DOHH2 (cell line): ENCODE results near the gene FTO.

ENCODE experiments used
- H3F3A ChIP-seq: fragments of 200-600 bp; sonication (generic), shearing (Covaris generic); 2 replicates; pipeline ENCODE4 v1.6.0; 2016; ENCODE audit warnings: antibody characterized with exemption, mild to moderate bottlenecking; ENCODE audit not compliant: control insufficient read depth, insufficient read depth
- H3K27ac ChIP-seq: fragments of 200-600 bp; sonication (generic); 2 replicates; pipeline ENCODE4 v1.5.1; 2014; ENCODE audit warnings: low read depth, mild to moderate bottlenecking, low read length, moderate library complexity
- H3K27me3 ChIP-seq: fragments of 200-600 bp; sonication (generic); 2 replicates; pipeline ENCODE4 v1.6.1; 2014; ENCODE audit warnings: mild to moderate bottlenecking, low read length, mixed read lengths; ENCODE audit not compliant: control insufficient read depth
- H3K36me3 ChIP-seq: fragments of 200-600 bp; sonication (generic); 2 replicates; pipeline ENCODE4 v1.6.1; 2014; ENCODE audit warnings: mild to moderate bottlenecking, low read length, moderate library complexity, mixed read lengths; ENCODE audit not compliant: control insufficient read depth
- H3K4me1 ChIP-seq: fragments of 200-600 bp; sonication (generic); 2 replicates; pipeline ENCODE4 v1.6.1; 2014; ENCODE audit warnings: mild to moderate bottlenecking, low read length, mixed read lengths; ENCODE audit not compliant: control insufficient read depth
- H3K4me2 ChIP-seq: fragments of 200-600 bp; sonication (generic); 2 replicates; pipeline ENCODE4 v1.6.0; 2014; ENCODE audit warnings: mild to moderate bottlenecking, low read length, moderate library complexity
- H3K4me3 ChIP-seq: fragments of 200-600 bp; sonication (generic); 2 replicates; pipeline ENCODE4 v1.5.1; 2014; ENCODE audit warnings: mild to moderate bottlenecking, low read length, mixed read lengths
- H3K79me2 ChIP-seq: fragments of 200-600 bp; sonication (generic); 2 replicates; pipeline ENCODE4 v1.6.1; 2014; ENCODE audit warnings: mild to moderate bottlenecking, low read length, mixed read lengths; ENCODE audit not compliant: control insufficient read depth
- H3K9me2 ChIP-seq: fragments of 200-600 bp; sonication (generic); replicated peaks from 2 replicates; pipeline ENCODE4 v1.6.1; 2014; ENCODE audit warnings: mild to moderate bottlenecking, low read length, mixed read lengths; ENCODE audit not compliant: control insufficient read depth
- H3K9me3 ChIP-seq: fragments of 200-600 bp; sonication (generic); 2 replicates; pipeline ENCODE4 v1.6.1; 2014; ENCODE audit warnings: antibody characterized with exemption, low read length, mixed read lengths; ENCODE audit not compliant: control insufficient read depth, insufficient read depth
- H4K20me1 ChIP-seq: fragments of 200-600 bp; sonication (generic); 2 replicates; pipeline ENCODE4 v1.6.0; 2014; ENCODE audit warnings: low read depth, mild to moderate bottlenecking, antibody characterized with exemption, low read length, moderate library complexity; ENCODE audit not compliant: control insufficient read depth, insufficient read depth
- EZH2phosphoT487 ChIP-seq: fragments of 200-600 bp; sonication (generic); IDR thresholded peaks from 2 replicates; pipeline ENCODE4 v1.6.1; 2017; ENCODE audit warnings: borderline replicate concordance, mild to moderate bottlenecking, antibody characterized with exemption, low read length, moderate library complexity, mixed read lengths
- TF ChIP-seq, protein P1 (sequence below): fragments of 200-600 bp; sonication (generic); IDR thresholded peaks from one replicate; pipeline ENCODE4 v1.5.1; 2014; ENCODE audit warnings: antibody characterized with exemption, mild to moderate bottlenecking, low read depth, low read length; ENCODE audit not compliant: poor library complexity, severe bottlenecking

Gene FTO

DNA sequence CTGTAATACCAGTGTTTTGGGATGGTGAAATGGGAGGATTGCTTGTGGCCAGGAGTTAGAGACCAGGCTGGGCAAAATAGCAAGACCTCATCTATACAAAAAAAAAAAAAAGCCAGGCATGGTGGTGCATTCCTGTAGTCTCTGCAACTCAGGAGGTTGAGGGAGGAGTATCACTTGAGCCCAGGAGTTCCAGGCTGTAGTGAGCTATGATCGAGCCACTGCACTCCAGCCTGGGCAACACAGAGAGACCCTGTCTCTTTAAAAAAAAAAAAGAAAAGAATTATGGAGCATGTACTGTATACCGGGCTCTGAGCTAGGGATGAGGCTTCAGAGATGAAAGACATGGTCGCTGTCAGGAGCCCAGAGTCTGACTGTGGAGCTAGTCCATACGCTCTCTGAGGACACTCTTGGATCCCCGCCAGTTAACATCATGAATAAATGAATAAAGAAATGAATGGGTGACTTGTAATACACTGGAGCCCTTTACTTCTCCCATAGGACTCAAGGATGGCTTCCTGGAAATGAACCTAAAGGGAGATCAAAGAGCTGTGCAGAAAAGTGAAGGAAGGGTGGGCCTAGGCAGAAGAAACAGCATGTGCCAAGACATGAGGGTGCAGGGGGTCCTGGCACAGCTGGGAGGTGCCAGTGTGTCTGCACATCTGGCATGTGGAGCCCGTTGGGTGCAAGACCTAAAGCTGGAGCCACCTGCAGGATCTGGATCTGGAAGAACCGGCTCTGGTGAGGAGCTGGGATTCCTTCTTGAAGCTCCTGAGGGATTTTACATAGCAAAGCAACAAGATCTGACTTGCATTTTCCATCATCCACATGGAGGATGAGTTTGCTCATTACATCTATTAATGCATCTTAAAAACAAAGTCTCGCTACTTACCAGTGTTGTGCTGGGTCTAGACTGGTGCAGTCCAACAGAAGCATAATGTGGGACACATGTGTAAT is 462.2 kb downstream of the FTO start:
- Histone ChIP-seq H3K4me1 (no peaks in the 10 kb centered on the region), H3K79me2 (no peaks in the 10 kb centered on the region), H3K4me3 (no peak overlapping the region), H3F3A (no peaks in the 10 kb centered on the region), H3K9me2 (no peaks in the 10 kb centered on the region), H3K9me3 (no peaks in the 10 kb centered on the region), H3K27me3 (no peaks in the 10 kb centered on the region), H3K4me2 (no peak overlapping the region), H3K36me3 (no peaks in the 10 kb centered on the region), H4K20me1 (no peaks in the 10 kb centered on the region), H3K27ac (no peak overlapping the region)
- no peak for TF ChIP-seq EZH2phosphoT487
- TF ChIP-seq, protein P1, sequence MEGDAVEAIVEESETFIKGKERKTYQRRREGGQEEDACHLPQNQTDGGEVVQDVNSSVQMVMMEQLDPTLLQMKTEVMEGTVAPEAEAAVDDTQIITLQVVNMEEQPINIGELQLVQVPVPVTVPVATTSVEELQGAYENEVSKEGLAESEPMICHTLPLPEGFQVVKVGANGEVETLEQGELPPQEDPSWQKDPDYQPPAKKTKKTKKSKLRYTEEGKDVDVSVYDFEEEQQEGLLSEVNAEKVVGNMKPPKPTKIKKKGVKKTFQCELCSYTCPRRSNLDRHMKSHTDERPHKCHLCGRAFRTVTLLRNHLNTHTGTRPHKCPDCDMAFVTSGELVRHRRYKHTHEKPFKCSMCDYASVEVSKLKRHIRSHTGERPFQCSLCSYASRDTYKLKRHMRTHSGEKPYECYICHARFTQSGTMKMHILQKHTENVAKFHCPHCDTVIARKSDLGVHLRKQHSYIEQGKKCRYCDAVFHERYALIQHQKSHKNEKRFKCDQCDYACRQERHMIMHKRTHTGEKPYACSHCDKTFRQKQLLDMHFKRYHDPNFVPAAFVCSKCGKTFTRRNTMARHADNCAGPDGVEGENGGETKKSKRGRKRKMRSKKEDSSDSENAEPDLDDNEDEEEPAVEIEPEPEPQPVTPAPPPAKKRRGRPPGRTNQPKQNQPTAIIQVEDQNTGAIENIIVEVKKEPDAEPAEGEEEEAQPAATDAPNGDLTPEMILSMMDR: no peak

DNA sequence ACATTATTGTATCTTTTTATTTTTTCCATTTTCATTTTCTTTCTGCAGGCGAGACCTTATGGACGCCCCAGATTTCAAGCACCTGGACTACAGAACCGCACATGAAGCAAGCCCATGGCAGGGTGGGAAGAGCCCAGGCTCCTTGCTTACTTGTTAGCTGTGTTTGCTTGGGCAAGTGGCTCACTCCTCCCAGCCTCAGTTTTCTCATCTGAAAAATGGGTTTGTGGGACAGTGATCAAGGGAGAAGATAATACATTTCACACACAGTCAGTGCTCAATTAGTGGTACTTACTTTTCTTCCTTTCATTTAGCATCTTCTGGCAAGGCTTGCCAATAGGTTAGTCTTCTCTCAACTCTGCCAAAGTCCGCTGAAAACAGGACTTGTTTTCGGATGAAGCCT is 465.2 kb downstream of the FTO start:
- Histone ChIP-seq H3K79me2 (no peaks in the 10 kb centered on the region), H3K27ac (no peak overlapping the region), H3K36me3 (no peaks in the 10 kb centered on the region), H4K20me1 (no peaks in the 10 kb centered on the region), H3K9me2 (no peaks in the 10 kb centered on the region), H3K4me1 (no peaks in the 10 kb centered on the region), H3K27me3 (no peaks in the 10 kb centered on the region; the same call in 1 of the 2 replicates), H3K9me3 (no peaks in the 10 kb centered on the region), H3K4me3 (no peak overlapping the region), H3K4me2 (no peak overlapping the region), H3F3A (no peaks in the 10 kb centered on the region)
- no peak for TF ChIP-seq EZH2phosphoT487
- TF ChIP-seq, protein P1: no peak

DNA sequence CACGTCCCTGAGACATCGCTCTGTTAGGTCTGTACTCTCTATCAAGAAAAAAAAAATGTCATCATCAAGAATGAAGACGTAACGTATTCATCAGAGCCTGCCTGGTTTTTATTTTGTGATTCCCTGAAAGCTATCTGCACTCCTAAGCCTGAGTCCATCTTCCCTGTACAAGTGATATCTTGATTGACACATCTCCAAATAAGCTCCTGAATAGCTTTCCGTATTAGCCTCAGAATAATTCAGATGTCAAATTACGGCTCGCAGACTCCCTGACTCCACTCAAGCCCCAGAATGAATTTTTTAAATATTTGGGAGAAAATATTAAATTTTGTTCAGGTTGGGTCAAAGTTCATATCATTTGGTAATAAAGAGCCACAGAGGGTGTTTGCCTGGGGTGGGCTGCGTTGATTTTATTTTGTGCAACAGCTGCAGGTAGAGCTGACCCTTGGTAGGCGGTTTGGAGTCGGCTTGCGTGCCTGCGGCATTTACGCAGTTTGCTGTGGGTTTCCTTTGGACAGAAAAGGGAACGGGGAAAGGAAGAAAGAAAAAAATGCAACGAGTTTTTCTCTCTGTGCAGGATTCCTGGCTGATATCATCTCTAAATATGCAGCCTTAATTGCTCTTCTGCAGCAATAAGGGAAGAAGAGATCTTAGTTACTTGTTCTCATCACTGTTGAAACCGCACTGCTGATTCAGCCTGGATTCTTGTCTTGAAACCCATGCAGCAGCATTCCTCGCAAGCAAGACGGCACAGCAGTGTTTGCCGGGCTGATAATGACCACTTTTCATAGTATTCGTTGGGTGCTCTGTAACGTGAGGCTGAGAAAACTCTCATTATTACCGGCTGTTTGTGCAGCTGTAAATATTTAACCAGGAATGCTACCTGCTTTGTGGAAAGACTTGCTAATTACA is 467.9 kb downstream of the FTO start:
- no peaks in the 10 kb centered on the region for H4K20me1 ChIP-seq
- no peaks in the 10 kb centered on the region; the same call in 1 of the 2 replicates for H3K27me3 ChIP-seq
- no peak overlapping the region for H3K4me3 ChIP-seq
- H3K36me3 ChIP-seq: no peaks in the 10 kb centered on the region
- H3F3A ChIP-seq: no peaks in the 10 kb centered on the region
- H3K27ac ChIP-seq: no peak overlapping the region
- H3K79me2 ChIP-seq: no peaks in the 10 kb centered on the region
- no peaks in the 10 kb centered on the region for H3K9me2 ChIP-seq
- no peak overlapping the region for H3K4me2 ChIP-seq
- H3K9me3 ChIP-seq: no peaks in the 10 kb centered on the region
- no peak for TF ChIP-seq EZH2phosphoT487
- TF ChIP-seq, protein P1: no peak
- H3K4me1 ChIP-seq: no peaks in the 10 kb centered on the region
